Measurements from ENCODE around the gene PCP4L1.

The PCP4L1 gene

GRCh38 chr1:161324020-161324419, 65.5 kb downstream of the PCP4L1 start:
- DNase-seq, result no peak

GRCh38 chr1:161330346-161330745, 71.8 kb downstream of the PCP4L1 start:
- no peak for DNase-seq

GRCh38 chr1:161333166-161333565, 74.6 kb downstream of the PCP4L1 start:
- DNase-seq, result no peak

Data from NCI-H1105 (cell line).